ENCODE data around the gene AK8. TPM values are rescaled to one million over a fixed set of nuclear protein-coding genes. Genes with fewer than 3 reads are reported as not detected.

The AK8 gene
- total and polyA plus RNA-seq, 2 of the 4 experiments (the other 2 are of a cell fraction): under 0.01 to 0.09 TPM

GRCh38 chr9:132721661-132722060, 156.4 kb downstream of the AK8 start:
- Histone ChIP-seq H4K5ac (ENCODE audit: low read depth, low read length) (no peak overlapping the region), H3K23ac (ENCODE audit: low read depth, low read length) (no peak overlapping the region), H2AFZ (replicated peaks; ENCODE audit: low read length, poor library complexity) (no peak overlapping the region), H3K9me3 (ENCODE audit: control insufficient read depth, insufficient read depth, low read length) (no peaks in the 10 kb centered on the region), H3K4me2 (ENCODE audit: low read depth, low read length) (no peak overlapping the region), H2BK120ac (ENCODE audit: low read depth, low read length) (no peak overlapping the region), H3K27ac (ENCODE audit: insufficient read depth, low read length) (no peak overlapping the region), H2BK15ac (ENCODE audit: low read depth, low read length) (no peak overlapping the region), H3K79me1 (ENCODE audit: low read depth in 1 of 2, low read length in 2 of 2) (no peaks in the 10 kb centered on the region), H3K4ac (ENCODE audit: low read depth, low read length) (no peak overlapping the region), H3K9me1 (ENCODE audit: insufficient read depth, low read length) (no peaks in the 10 kb centered on the region), H4K20me1 (ENCODE audit: insufficient read depth, low read length) (no peaks in the 10 kb centered on the region), H3K9ac (ENCODE audit: low read depth, low read length) (no peak overlapping the region), H3K56ac (ENCODE audit: extremely low read depth, insufficient read depth, low read length) (no peak overlapping the region), H2AK9ac (replicated peaks; ENCODE audit: low read depth, low read length, poor library complexity) (no peak overlapping the region), H4K91ac (ENCODE audit: insufficient read depth, low read depth, low read length) (no peak overlapping the region), H2AK5ac (ENCODE audit: low read depth, low read length) (no peak overlapping the region), H3K27me3 (ENCODE audit: control insufficient read depth, insufficient read depth, low read length) (peaks cover 32% of the 10 kb centered on the region), H2BK5ac (ENCODE audit: low read depth, low read length, poor library complexity, severe bottlenecking) (no peak overlapping the region), H3K4me3 (ENCODE audit: insufficient read depth, low read depth, low read length) (no peak overlapping the region), H3K14ac (replicated peaks; ENCODE audit: low read depth, low read length) (no peak overlapping the region), H4K8ac (ENCODE audit: low read depth in 2 of 2, low read length in 2 of 2) (no peak overlapping the region), H3K18ac (ENCODE audit: low read depth, low read length) (no peak overlapping the region), H2BK20ac (ENCODE audit: low read depth, low read length) (no peak overlapping the region), H3K4me1 (ENCODE audit: control insufficient read depth, insufficient read depth, low read length) (no peaks in the 10 kb centered on the region), H3K36me3 (ENCODE audit: control insufficient read depth, insufficient read depth, low read length) (no peaks in the 10 kb centered on the region)
- TF ChIP-seq RAD21 (IDR thresholded peaks at IDR 0.05; ENCODE audit: low read length) (no peak), ELK1 (IDR thresholded peaks at IDR 0.05; ENCODE audit: borderline replicate concordance, low read depth, low read length) (no peak), USF2 (IDR thresholded peaks at IDR 0.05; ENCODE audit: low read depth, low read length) (no peak), CEBPB (IDR thresholded peaks at IDR 0.05; ENCODE audit: low read depth, low read length) (no peak), NFE2L2 (IDR thresholded peaks at IDR 0.05; ENCODE audit: low read depth, low read length) (no peak), CTCF (conservative IDR thresholded peaks at IDR 0.05; ENCODE audit: low read depth, low read length) (no peak), RFX5 (IDR thresholded peaks at IDR 0.05; ENCODE audit: low read depth, low read length) (no peak), BHLHE40 (IDR thresholded peaks at IDR 0.05; ENCODE audit: low read depth, low read length) (no peak), CHD1 (IDR thresholded peaks at IDR 0.05; ENCODE audit: low read depth, low read length) (no peak), MAZ (IDR thresholded peaks at IDR 0.05; ENCODE audit: borderline replicate concordance, low read depth, low read length) (no peak), RCOR1 (IDR thresholded peaks at IDR 0.05; ENCODE audit: insufficient replicate concordance, low read length) (no peak), MXI1 (IDR thresholded peaks at IDR 0.05; ENCODE audit: borderline replicate concordance, low read depth, low read length) (no peak), MAFK (IDR thresholded peaks at IDR 0.05; ENCODE audit: low read depth, low read length) (no peak), FOS (IDR thresholded peaks at IDR 0.05; ENCODE audit: low read depth, low read length) (no peak), SMC3 (IDR thresholded peaks at IDR 0.05; ENCODE audit: low read depth, low read length) (no peak)
- no TSS peak for BruUV-seq (replicated peaks)
- no peak for DNase-seq
- dilution Hi-C loops (cut with HindIII; ENCODE audit: low sequenced_read_pairs, unreplicated experiment): no loop called here
- WGBS, 2 experiments (ENCODE audit: extremely low coverage in 2 of 2, insufficient read length in 1 of 2): 76% methylated on average over 2 of the region's 12 CpGs; no CpG with 5 or more reads in 1 of the 2 experiments
- ChIA-PET CTCF (no interaction called here), POLR2A (ENCODE audit: unreplicated experiment) (no interaction called here)
- in situ Hi-C loops (cut with MboI; ENCODE audit: low sequenced_read_pairs): no loop called here
- intact Hi-C loops (cut with micrococcal nuclease): no loop called here
- ATAC-seq (ENCODE audit: low read depth): no peak

Measured in IMR-90 (cell line).